C4-2B (cell line): ENCODE data around the gene PRRT1.
"Not testable (repeated sequence)": the region's sequence is repeated elsewhere in the genome, so short reads cannot be mapped to it uniquely, and the experiment has no call there.

Experiments used
- H3K27ac ChIP-seq: fragments of 450-650 bp; 2 replicates; pipeline ENCODE4 v1.5.1; 2017
- CTCF ChIP-seq: fragments of 450-650 bp; conservative IDR thresholded peaks from 2 replicates; pipeline ENCODE4 v1.5.1; 2017; ENCODE audit warnings: mild to moderate bottlenecking
- ZFX ChIP-seq: fragments of 450-650 bp; IDR thresholded peaks from 2 replicates; pipeline ENCODE4 v1.6.1; 2017

The PRRT1 gene

DNA sequence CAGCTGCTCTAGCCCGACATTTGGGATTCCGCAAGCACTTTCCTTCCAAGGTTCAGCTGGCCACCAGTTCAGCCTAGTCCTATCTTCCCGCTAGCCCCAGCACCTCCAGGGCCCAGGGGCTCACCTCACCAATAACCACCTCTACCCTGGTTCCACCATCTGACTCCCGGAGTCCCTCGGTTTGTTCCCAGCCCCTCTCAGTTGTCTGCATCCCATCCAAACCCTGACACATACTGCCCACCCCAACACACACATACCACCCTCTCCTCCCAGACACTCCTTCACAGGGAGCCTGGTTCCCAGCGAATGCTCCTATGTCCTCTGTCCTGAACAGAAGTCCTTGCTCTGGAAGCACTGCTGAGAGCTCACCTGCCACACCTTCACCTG is 43.0 kb downstream of the PRRT1 start:
- no peak for TF ChIP-seq ZFX
- no peak for TF ChIP-seq CTCF
- H3K27ac ChIP-seq, result no peak overlapping the region

DNA sequence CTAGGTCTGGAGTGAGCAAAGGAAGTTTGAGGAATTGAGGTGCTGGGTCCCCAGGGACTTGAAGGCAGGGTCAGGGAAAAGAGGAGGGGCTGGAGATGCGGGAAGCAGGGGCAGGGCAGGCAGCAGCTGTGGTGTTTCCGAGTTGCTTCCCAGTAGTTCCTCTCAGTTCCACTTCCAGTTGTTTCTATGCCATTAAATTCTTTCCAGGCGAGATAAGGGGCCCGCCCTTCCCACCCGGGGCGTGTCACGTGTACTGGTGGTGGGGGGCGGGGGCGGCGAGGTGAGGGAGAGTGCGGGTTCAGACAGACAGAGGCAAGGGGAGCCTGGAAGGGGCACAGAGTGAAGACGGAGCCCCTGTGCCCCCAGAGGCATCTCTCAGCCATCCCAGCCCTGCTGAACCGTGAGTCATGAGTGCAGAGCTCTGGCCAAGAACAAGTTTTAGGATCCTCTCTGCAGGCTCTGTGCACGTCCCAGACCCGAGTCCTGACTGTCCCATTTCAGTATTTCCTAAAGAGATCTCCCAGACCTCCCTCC is 43.6 kb downstream of the PRRT1 start:
- H3K27ac ChIP-seq, result no peak overlapping the region
- TF ChIP-seq ZFX (no peak), CTCF (no peak)

DNA sequence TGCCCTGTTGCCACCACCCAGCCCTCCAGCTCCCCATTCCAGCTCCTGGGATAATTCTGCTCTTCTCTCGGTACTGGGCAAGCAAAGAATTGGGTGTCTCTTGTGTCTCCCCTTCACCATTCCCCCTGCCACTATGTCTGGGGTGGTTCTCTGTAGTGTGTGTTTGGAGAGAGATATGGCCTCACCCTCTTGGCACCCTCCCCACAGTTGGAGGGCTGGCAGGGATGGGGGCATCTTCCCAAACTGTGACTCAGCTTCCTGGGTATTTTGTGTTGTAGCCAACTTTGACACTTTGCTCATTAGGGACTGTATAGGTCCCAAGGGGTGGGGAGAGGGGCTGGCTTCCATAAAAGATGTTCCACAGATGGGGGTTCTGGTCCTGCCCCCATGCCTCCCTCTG is 44.3 kb downstream of the PRRT1 start:
- no peak for TF ChIP-seq CTCF
- no peak for TF ChIP-seq ZFX

DNA sequence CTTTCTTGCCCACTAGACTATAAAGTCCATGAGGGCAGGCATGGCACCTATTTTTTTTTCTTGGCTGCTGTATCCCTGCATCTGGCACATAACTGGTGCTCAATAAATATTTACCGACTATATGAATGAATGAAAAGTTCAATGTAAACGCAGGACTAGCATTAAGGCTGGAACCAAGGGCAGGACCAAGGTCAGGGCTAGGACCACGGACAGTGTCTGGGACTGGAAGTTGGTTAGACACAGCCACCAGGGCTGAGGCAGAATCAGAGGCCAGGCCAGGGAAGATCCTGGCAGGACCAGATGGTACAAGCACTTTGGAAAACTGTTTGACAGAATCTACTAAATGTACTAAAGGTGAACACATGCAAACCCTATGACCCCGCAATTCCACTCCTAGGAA is 46.3 kb downstream of the PRRT1 start:
- H3K27ac ChIP-seq, result no peak overlapping the region
- no peak for TF ChIP-seq CTCF
- TF ChIP-seq ZFX, result no peak

More for the DNA sequence above, 44.3 kb downstream of the PRRT1 start:
- H3K27ac ChIP-seq, result no peak overlapping the region

DNA sequence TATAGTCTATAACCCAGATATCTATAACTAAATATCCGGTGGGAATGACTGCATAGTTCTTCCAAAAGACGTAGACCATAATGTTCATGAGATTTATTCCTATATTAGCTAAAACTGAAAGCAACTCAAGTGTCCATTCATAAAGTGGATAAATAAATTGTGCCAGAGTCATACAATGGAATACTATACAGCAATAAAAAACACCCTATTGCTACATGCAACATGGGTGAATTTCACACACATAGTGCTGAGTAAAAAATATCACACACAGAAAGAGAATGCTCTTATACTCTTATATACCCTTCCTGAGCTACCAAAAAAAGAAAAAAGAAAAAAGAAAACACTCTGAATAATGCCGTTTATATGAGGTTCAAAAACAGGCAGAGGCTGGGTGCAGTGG is 49.5 kb downstream of the PRRT1 start:
- no peak overlapping the region for H3K27ac ChIP-seq
- TF ChIP-seq CTCF (no peak), ZFX (no peak)

DNA sequence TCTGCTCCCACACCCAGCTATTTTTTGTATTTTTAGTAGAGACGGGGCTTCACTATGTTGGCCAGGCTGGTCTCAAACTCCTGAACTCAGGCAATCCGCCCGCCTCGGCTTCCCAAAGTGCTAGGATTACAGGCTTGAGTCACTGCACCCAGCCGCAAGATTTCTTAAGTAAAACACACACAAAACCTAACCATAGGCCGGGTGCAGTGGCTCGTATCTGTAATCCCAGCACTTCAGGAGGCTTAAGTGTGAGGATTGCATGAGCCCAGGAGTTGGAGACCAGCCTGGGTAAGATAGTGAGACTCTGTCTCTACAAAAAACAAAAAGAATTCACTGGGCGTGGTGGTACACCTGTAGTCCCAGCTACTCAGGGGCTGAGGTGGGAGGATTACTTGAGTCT is 51.5 kb downstream of the PRRT1 start:
- H3K27ac ChIP-seq, result not testable (repeated sequence)
